HepG2 (cell line): Measurements from ENCODE around the gene C1RL. TPM values are rescaled to one million over a fixed set of nuclear protein-coding genes. Genes with fewer than 3 reads are reported as not detected.
A peak's percentile ranks its signal among the peaks of the same experiment; 100 is the strongest.

Source experiments
- ATAD3A ChIP-seq: sonication (generic); formaldehyde crosslinking; IDR thresholded peaks from 2 replicates; pipeline ENCODE4 v1.4.0; 2020; ENCODE audit warnings: missing genetic modification reagents
- ATF7 ChIP-seq, 2 experiments: fragments of 450-650 bp in 1 of 2; sonication (generic) in 1 of 2; formaldehyde crosslinking in 1 of 2; IDR thresholded peaks; 2 replicates each; pipeline versions ENCODE4 v1.4.0 to v1.6.1; 2016 to 2020; ENCODE audit warnings: antibody characterized with exemption in 1 of 2, mild to moderate bottlenecking in 1 of 2, missing genetic modification reagents in 1 of 2
- CBX5 ChIP-seq: sonication (generic); formaldehyde crosslinking; IDR thresholded peaks from 2 replicates; pipeline ENCODE4 v1.4.0; 2020; ENCODE audit warnings: missing genetic modification reagents, borderline replicate concordance
- DBP ChIP-seq: sonication (generic); formaldehyde crosslinking; IDR thresholded peaks from 2 replicates; pipeline ENCODE4 v1.4.0; 2020; ENCODE audit warnings: missing genetic modification reagents; ENCODE audit errors: not compliant biosample characterization
- FOSL2 ChIP-seq: sonication (generic); formaldehyde crosslinking; IDR thresholded peaks from 2 replicates; pipeline ENCODE4 v1.4.0; 2020; ENCODE audit warnings: missing genetic modification reagents
- JUND ChIP-seq: sonication (generic); formaldehyde crosslinking; IDR thresholded peaks from 2 replicates; pipeline ENCODE4 v1.8.0; 2022; ENCODE audit warnings: mild to moderate bottlenecking, missing genetic modification reagents
- KDM5A ChIP-seq: fragments of 200-600 bp; sonication (generic); IDR thresholded peaks from 2 replicates; pipeline ENCODE4 v1.7.0; 2018; ENCODE audit warnings: antibody characterized with exemption, mild to moderate bottlenecking, low read length, borderline replicate concordance
- MZF1 ChIP-seq: sonication (generic); formaldehyde crosslinking; IDR thresholded peaks from 2 replicates; pipeline ENCODE4 v1.8.1; 2023; ENCODE audit warnings: mild to moderate bottlenecking, missing genetic modification reagents, borderline replicate concordance
- NFE2 ChIP-seq: sonication (generic); formaldehyde crosslinking; IDR thresholded peaks from 2 replicates; pipeline ENCODE4 v1.4.0; 2020; ENCODE audit warnings: missing genetic modification reagents
- NFE2L1 ChIP-seq: sonication (generic); formaldehyde crosslinking; IDR thresholded peaks from 2 replicates; pipeline ENCODE4 v1.4.0; 2020; ENCODE audit warnings: missing genetic modification reagents, mild to moderate bottlenecking, borderline replicate concordance
- NONO ChIP-seq, 2 experiments: fragments of 450-650 bp in 1 of 2; sonication (generic) in 1 of 2; formaldehyde crosslinking in 1 of 2; IDR thresholded peaks in 1 of 2; conservative IDR thresholded peaks in 1 of 2; 2 replicates each; pipeline versions ENCODE4 v1.6.1 to v1.8.0; 2017 to 2022; ENCODE audit warnings: mild to moderate bottlenecking in 1 of 2, missing genetic modification reagents in 1 of 2, moderate library complexity in 1 of 2
- PCBP2 ChIP-seq: fragments of 200-400 bp; formaldehyde crosslinking; optimal IDR thresholded peaks from 2 replicates; pipeline ENCODE3; 2018; ENCODE audit warnings: low read length, low read depth; ENCODE audit not compliant: poor library complexity, severe bottlenecking
- POGK ChIP-seq: sonication (generic); formaldehyde crosslinking; conservative IDR thresholded peaks from 2 replicates; pipeline ENCODE4 v1.8.0; 2022; ENCODE audit warnings: mild to moderate bottlenecking, moderate library complexity, missing genetic modification reagents
- RARA ChIP-seq: IDR thresholded peaks from 2 replicates; pipeline ENCODE4 v1.6.1; 2016; ENCODE audit warnings: missing genetic modification reagents, missing compliant biosample characterization
- RBM22 ChIP-seq: fragments of 200-400 bp; formaldehyde crosslinking; optimal IDR thresholded peaks from 2 replicates; pipeline ENCODE3; 2017; ENCODE audit warnings: mild to moderate bottlenecking, low read length, moderate library complexity
- REPIN1 ChIP-seq: sonication (generic); formaldehyde crosslinking; IDR thresholded peaks from 2 replicates; pipeline ENCODE4 v1.8.0; 2022; ENCODE audit warnings: missing genetic modification reagents, low read depth, mild to moderate bottlenecking, borderline replicate concordance
- TRIM22 ChIP-seq: fragments of 450-650 bp; IDR thresholded peaks from 2 replicates; pipeline ENCODE4 v1.6.1; 2017
- ZNF589 ChIP-seq: sonication (generic); formaldehyde crosslinking; conservative IDR thresholded peaks from 2 replicates; pipeline ENCODE4 v1.8.0; 2022; ENCODE audit warnings: mild to moderate bottlenecking, moderate library complexity, missing genetic modification reagents
- ZNF704 ChIP-seq: sonication (generic); formaldehyde crosslinking; IDR thresholded peaks from 2 replicates; pipeline ENCODE4 v1.8.1; 2023; ENCODE audit warnings: mild to moderate bottlenecking, inconsistent platforms, moderate library complexity, missing genetic modification reagents, borderline replicate concordance
- ZNF737 ChIP-seq: sonication (generic); formaldehyde crosslinking; IDR thresholded peaks from 2 replicates; pipeline ENCODE4 v1.5.0; 2020; ENCODE audit warnings: missing genetic modification reagents, mild to moderate bottlenecking, borderline replicate concordance
- ZNF766 ChIP-seq: sonication (generic); formaldehyde crosslinking; IDR thresholded peaks from 2 replicates; pipeline ENCODE4 v1.5.0; 2020; ENCODE audit warnings: missing genetic modification reagents, borderline replicate concordance
- ZNF816 ChIP-seq: sonication (generic); formaldehyde crosslinking; IDR thresholded peaks from 2 replicates; pipeline ENCODE4 v1.8.0; 2022; ENCODE audit warnings: missing genetic modification reagents, mild to moderate bottlenecking, borderline replicate concordance
- ZSCAN30 ChIP-seq: sonication (generic); formaldehyde crosslinking; IDR thresholded peaks from 2 replicates; pipeline ENCODE4 v1.5.0; 2020; ENCODE audit warnings: mild to moderate bottlenecking, missing genetic modification reagents
- polyA plus RNA-seq, 8 experiments: library from polyadenylated mRNA; depleted of rRNA in 3 of 8; stranded (reverse) in 7 of 8; unstranded in 1 of 8; fragments of >200 nt; fragmentation: Illumina TruSeq in 4 of 8; extraction: Trizol in 4 of 8; gene quantifications; 2 replicates each; pipeline versions ENCODE4 v1.2.1 to v1.2.3, GENCODE V29; 2011 to 2016; ENCODE audit warnings: low read depth in 4 of 8, missing spikeins in 1 of 8, mixed read lengths in 1 of 8; ENCODE audit not compliant: insufficient read depth in 1 of 8
- total RNA-seq, 5 experiments: library from RNA; depleted of rRNA; stranded (reverse); fragments of >200 nt; fragmentation: Illumina TruSeq; extraction: Trizol; gene quantifications; 2 replicates each; pipeline ENCODE4 v1.2.3, GENCODE V29; 2016; ENCODE audit warnings: low read depth in 1 of 5

Gene C1RL
- total and polyA plus RNA-seq, 2 of the 13 experiments (the other 11 are each of a cell fraction or from before 2014, with no cell fraction given) = 28.9 to 53.1 TPM

- TF ChIP-seq NFE2L1 (CRISPR knock-in tag) (no peak), MZF1 (CRISPR knock-in tag) (no peak), ZNF766 (CRISPR knock-in tag) (no peak), FOSL2 (CRISPR knock-in tag) (no peak), REPIN1 (CRISPR knock-in tag) (0 out of 2 replicates have a peak, but pooled peaks have one; percentile 49), ZNF704 (CRISPR knock-in tag) (no peak), ZNF737 (no peak), ZSCAN30 (CRISPR knock-in tag) (no peak), NFE2 (CRISPR knock-in tag) (no peak), PCBP2 (no peak), RARA (CRISPR knock-in tag) (no peak), NONO (IDR thresholded peaks at IDR 0.05) (no peak), NONO (CRISPR knock-in tag; conservative IDR thresholded peaks at IDR 0.05) (no peak; the same call in 1 of the 2 replicates), CBX5 (CRISPR knock-in tag) (no peak), JUND (CRISPR knock-in tag) (0 out of 2 replicates have a peak, but pooled peaks have one; percentile 28), POGK (CRISPR knock-in tag) (no peak), ZNF816 (no peak), TRIM22 (no peak), ATF7 (IDR thresholded peaks at IDR 0.05) (peak; percentile 92), ATF7 (CRISPR knock-in tag; IDR thresholded peaks at IDR 0.05) (peak; percentile 90), RBM22 (peak; percentile 31), ZNF589 (0 out of 2 replicates have a peak, but pooled peaks have one; percentile 4), DBP (CRISPR knock-in tag) (no peak), KDM5A (no peak; the same call in 1 of the 2 replicates), ATAD3A (no peak)
Measured at GRCh38 chr12:7129872-7130691, 21.1 kb upstream of the C1RL start, which contains the start of gene CLSTN3 (continued).
